Keratinocyte (primary cell): Measurements from ENCODE around the gene TMPRSS13. TPM values are rescaled to one million over a fixed set of nuclear protein-coding genes. Genes with fewer than 3 reads are reported as not detected.

Experiments
- DNase-seq: peaks from one replicate; pipeline ENCODE4 v3.0.0-alpha.2; 2011; ENCODE audit warnings: low read depth, missing footprints, low spot score
- FAIRE-seq: peaks from 2 replicates; lab custom pipeline; 2011; peaks lifted over from hg19 to GRCh38; lab: Jason Lieb, UNC
- H2AFZ ChIP-seq: 2 replicates; pipeline ENCODE4 v1.6.0; 2012; ENCODE audit warnings: low read length, control low read depth, inconsistent platforms; ENCODE audit not compliant: control insufficient read depth
- H3K27ac ChIP-seq: 2 replicates; pipeline ENCODE4 v1.5.1; 2011; ENCODE audit warnings: low read length; ENCODE audit not compliant: control insufficient read depth, insufficient read depth
- H3K27me3 ChIP-seq: 3 replicates; pipeline ENCODE4 v1.6.0; 2011; ENCODE audit warnings: low read length; ENCODE audit not compliant: control insufficient read depth, insufficient read depth; ENCODE audit errors: extremely low read depth
- H3K36me3 ChIP-seq, 2 experiments: 2 replicates in 1 of 2; 3 replicates in 1 of 2; pipeline ENCODE4 v1.5.1; 2011; ENCODE audit warnings: low read length in 2 of 2, mild to moderate bottlenecking in 1 of 2; ENCODE audit not compliant: control insufficient read depth in 2 of 2, insufficient read depth in 2 of 2; ENCODE audit errors: extremely low read depth in 1 of 2
- H3K4me1 ChIP-seq: 3 replicates; pipeline ENCODE4 v1.5.1; 2011; ENCODE audit warnings: low read length; ENCODE audit not compliant: control insufficient read depth, insufficient read depth; ENCODE audit errors: extremely low read depth
- H3K4me2 ChIP-seq: 3 replicates; pipeline ENCODE4 v1.6.0; 2011; ENCODE audit warnings: low read depth, low read length; ENCODE audit not compliant: control insufficient read depth, insufficient read depth; ENCODE audit errors: extremely low read depth
- H3K4me3 ChIP-seq, 3 experiments: fragments of 200-600 bp in 1 of 3; sonication (generic) in 1 of 3; 2 replicates in 2 of 3; 3 replicates in 1 of 3; pipeline ENCODE4 v1.5.1; 2011 to 2016; ENCODE audit warnings: low read length in 3 of 3, mild to moderate bottlenecking in 3 of 3, control low read depth in 2 of 3, inconsistent platforms in 1 of 3, low read depth in 1 of 3, mixed read lengths in 1 of 3, mixed run types in 1 of 3, moderate library complexity in 1 of 3; ENCODE audit not compliant: control insufficient read depth in 2 of 3, insufficient read depth in 2 of 3; ENCODE audit errors: extremely low read depth in 1 of 3
- H3K79me2 ChIP-seq: 2 replicates; pipeline ENCODE4 v1.6.0; 2012; ENCODE audit warnings: low read length; ENCODE audit not compliant: control insufficient read depth, insufficient read depth
- H3K9ac ChIP-seq: 3 replicates; pipeline ENCODE4 v1.6.0; 2011; ENCODE audit warnings: low read length; ENCODE audit not compliant: control insufficient read depth, insufficient read depth; ENCODE audit errors: extremely low read depth
- H3K9me1 ChIP-seq: 3 replicates; pipeline ENCODE4 v1.6.0; 2011; ENCODE audit warnings: low read length; ENCODE audit not compliant: control insufficient read depth, insufficient read depth; ENCODE audit errors: extremely low read depth
- H3K9me3 ChIP-seq: 2 replicates; pipeline ENCODE4 v1.5.1; 2012; ENCODE audit warnings: low read depth, low read length; ENCODE audit not compliant: control insufficient read depth
- H4K20me1 ChIP-seq: 3 replicates; pipeline ENCODE4 v1.6.0; 2011; ENCODE audit warnings: low read length; ENCODE audit not compliant: control insufficient read depth, insufficient read depth; ENCODE audit errors: extremely low read depth
- EZH2 ChIP-seq: IDR thresholded peaks from one replicate; pipeline ENCODE4 v1.6.1; 2012; ENCODE audit warnings: inconsistent platforms, mild to moderate bottlenecking, low read length, moderate library complexity
- dilution Hi-C: fragments of 300-500 bp; cut with MboI; formaldehyde crosslinking; loops from one replicate; pipeline ENCODE4 v1.7.0; 2020; ENCODE audit warnings: low sequenced_read_pairs; ENCODE audit not compliant: extremely low pct_ligation_motif_present
- polyA plus RNA-seq, 5 experiments: library from polyadenylated mRNA; depleted of rRNA in 3 of 5; stranded (reverse) in 3 of 5; stranded (forward) in 1 of 5; unstranded in 1 of 5; fragments of >200 nt; gene quantifications; 1 replicate in 1 of 5; 2 replicates in 3 of 5; 3 replicates in 1 of 5; pipeline versions ENCODE4 v1.2.1 to v1.2.3, GENCODE V29; 2011 to 2012; ENCODE audit warnings: missing spikeins in 2 of 5, low read depth in 1 of 5, low replicate concordance in 1 of 5
- TF ChIP-seq, protein P1 (sequence below), 3 experiments: IDR thresholded peaks in 1 of 3; conservative IDR thresholded peaks in 1 of 3; optimal IDR thresholded peaks in 1 of 3; 2 replicates in 2 of 3; 3 replicates in 1 of 3; pipeline versions ENCODE3 to v1.5.1; 2011; ENCODE audit warnings: low read length in 3 of 3, mild to moderate bottlenecking in 3 of 3, moderate library complexity in 2 of 3, control low read depth in 1 of 3, inconsistent platforms in 1 of 3; ENCODE audit not compliant: insufficient read depth in 2 of 3; ENCODE audit errors: extremely low read depth in 1 of 3

The TMPRSS13 gene
- polyA plus RNA-seq, 1 donor (not counting 4 experiments of a cell fraction or from before 2014, with no cell fraction given): 1.8 TPM

DNA sequence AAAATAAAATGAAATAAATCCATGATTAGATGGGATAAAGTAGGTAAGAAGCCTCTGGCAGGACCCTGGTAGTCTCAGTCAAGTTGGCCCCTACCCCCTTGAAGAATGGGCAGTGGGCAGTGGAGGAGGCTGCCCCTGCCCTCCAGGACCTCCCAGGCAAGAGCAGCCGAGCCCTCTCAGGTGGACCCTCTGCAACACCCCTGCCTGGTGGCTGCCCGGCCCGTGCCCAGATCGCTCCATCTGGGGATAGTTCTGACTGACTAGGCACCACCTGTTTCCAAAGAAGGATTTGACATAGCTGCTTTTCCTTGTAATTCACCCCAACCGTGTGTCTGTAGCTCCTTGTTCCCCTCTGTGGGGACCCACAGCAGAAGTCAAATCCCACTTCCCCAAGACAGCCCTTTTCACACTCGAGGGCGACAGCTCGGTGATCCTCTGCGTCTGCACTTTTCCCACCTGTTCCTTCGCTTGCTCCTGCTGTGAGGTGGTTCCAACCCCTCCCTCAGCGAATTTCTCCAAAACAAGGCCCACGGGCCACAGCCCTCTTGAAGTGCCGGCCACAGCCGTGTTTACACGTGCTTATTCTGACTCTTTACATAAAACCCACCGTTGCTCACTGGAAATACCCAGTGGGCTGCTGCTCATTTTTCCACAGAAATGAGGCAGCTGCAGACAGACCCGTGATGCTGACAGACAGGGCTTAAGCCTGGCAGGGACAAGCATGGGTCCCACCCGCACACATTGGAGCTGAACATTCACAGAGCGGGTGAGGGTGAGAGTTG lies 5.5 kb upstream of the TMPRSS13 start:
- Histone ChIP-seq H3K36me3 (no peaks in the 10 kb centered on the region), H3K4me3 (no peak overlapping the region), H3K27ac (no peak overlapping the region), H3K27me3 (no peaks in the 10 kb centered on the region), H3K9me1 (no peaks in the 10 kb centered on the region), H3K4me2 (no peak overlapping the region), H3K79me2 (no peaks in the 10 kb centered on the region), H2AFZ (no peak overlapping the region), H3K9me3 (no peaks in the 10 kb centered on the region), H4K20me1 (no peaks in the 10 kb centered on the region), H3K9ac (no peak overlapping the region), H3K4me1 (peaks cover 3% of the 10 kb centered on the region)
- FAIRE-seq (no peak), DNase-seq (no peak)
- TF ChIP-seq, protein P1, sequence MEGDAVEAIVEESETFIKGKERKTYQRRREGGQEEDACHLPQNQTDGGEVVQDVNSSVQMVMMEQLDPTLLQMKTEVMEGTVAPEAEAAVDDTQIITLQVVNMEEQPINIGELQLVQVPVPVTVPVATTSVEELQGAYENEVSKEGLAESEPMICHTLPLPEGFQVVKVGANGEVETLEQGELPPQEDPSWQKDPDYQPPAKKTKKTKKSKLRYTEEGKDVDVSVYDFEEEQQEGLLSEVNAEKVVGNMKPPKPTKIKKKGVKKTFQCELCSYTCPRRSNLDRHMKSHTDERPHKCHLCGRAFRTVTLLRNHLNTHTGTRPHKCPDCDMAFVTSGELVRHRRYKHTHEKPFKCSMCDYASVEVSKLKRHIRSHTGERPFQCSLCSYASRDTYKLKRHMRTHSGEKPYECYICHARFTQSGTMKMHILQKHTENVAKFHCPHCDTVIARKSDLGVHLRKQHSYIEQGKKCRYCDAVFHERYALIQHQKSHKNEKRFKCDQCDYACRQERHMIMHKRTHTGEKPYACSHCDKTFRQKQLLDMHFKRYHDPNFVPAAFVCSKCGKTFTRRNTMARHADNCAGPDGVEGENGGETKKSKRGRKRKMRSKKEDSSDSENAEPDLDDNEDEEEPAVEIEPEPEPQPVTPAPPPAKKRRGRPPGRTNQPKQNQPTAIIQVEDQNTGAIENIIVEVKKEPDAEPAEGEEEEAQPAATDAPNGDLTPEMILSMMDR (optimal IDR thresholded peaks at IDR 0.05 in 1 of 3, IDR thresholded peaks at IDR 0.05 in 1 of 3, conservative IDR thresholded peaks at IDR 0.05 in 1 of 3; ENCODE audit: extremely low read depth in 1 of 3, insufficient read depth in 2 of 3, low read length in 3 of 3): no peak
- TF ChIP-seq EZH2: no peak
- dilution Hi-C loops: no loop called here

DNA sequence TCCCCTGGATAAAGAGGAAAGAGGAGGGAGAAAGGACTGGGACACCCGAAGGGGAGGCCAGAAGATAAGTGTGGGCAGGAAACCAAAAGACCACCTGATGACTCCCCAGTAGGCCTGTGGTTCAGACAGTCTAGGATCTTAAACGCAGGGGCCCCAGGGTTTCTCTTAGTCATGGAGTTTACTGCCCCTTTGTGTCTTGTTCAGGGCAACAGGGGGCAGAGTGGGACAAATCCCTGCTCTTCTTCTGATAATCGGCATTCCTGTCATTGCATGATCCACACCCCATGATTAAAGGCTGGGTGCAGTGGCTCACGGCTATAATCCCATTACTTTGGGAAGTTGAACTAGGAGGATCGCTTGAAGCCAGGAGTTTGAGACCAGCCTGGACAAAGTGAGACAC lies 4.7 kb upstream of the TMPRSS13 start:
- Histone ChIP-seq H3K79me2 (no peaks in the 10 kb centered on the region), H3K9me3 (no peaks in the 10 kb centered on the region), H3K36me3 (no peaks in the 10 kb centered on the region), H3K9me1 (no peaks in the 10 kb centered on the region), H3K27me3 (no peaks in the 10 kb centered on the region), H3K4me2 (no peak overlapping the region), H3K4me3 (no peak overlapping the region), H3K27ac (no peak overlapping the region), H3K4me1 (peaks cover 11% of the 10 kb centered on the region), H3K9ac (no peak overlapping the region), H2AFZ (no peak overlapping the region), H4K20me1 (no peaks in the 10 kb centered on the region)
- TF ChIP-seq EZH2: no peak
- TF ChIP-seq, protein P1 (optimal IDR thresholded peaks at IDR 0.05 in 1 of 3, IDR thresholded peaks at IDR 0.05 in 1 of 3, conservative IDR thresholded peaks at IDR 0.05 in 1 of 3; ENCODE audit: extremely low read depth in 1 of 3, insufficient read depth in 2 of 3, low read length in 3 of 3): no peak
- FAIRE-seq (no peak), DNase-seq (no peak)
- dilution Hi-C loops: no loop called here
